AG04449 (cell line): ENCODE measurements around the gene GPR156.
"Not testable (repeated sequence)": the region's sequence is repeated elsewhere in the genome, so short reads cannot be mapped to it uniquely, and the experiment has no call there.

Experiments
- CTCF ChIA-PET: fragments of 350-600 bp; formaldehyde crosslinking; extraction: SDS; loops from one replicate; lab custom pipeline; 2021; ENCODE audit warnings: antibody characterized with exemption; lab: Yijun Ruan, JAX
- POLR2A ChIA-PET: fragments of 400-600, 350-600 bp; formaldehyde crosslinking; extraction: SDS; loops from one replicate; lab custom pipeline; 2020; ENCODE audit warnings: antibody characterized with exemption, inconsistent platforms; lab: Yijun Ruan, JAX
- DNase-seq: peaks from one replicate; pipeline ENCODE4 v3.0.0-alpha.2; 2010; ENCODE audit warnings: low read depth, low spot score
- H3K4me3 ChIP-seq: 2 replicates; pipeline ENCODE4 v1.5.1; 2011; ENCODE audit warnings: low read depth, mild to moderate bottlenecking, control low read depth, low read length
- TF ChIP-seq, protein P1 (sequence below): IDR thresholded peaks from one replicate; pipeline ENCODE4 v1.5.1; 2011; ENCODE audit warnings: mild to moderate bottlenecking, moderate library complexity, low read length, control low read depth, inconsistent platforms; ENCODE audit not compliant: insufficient read depth; ENCODE audit errors: missing control alignments

The GPR156 gene

DNA sequence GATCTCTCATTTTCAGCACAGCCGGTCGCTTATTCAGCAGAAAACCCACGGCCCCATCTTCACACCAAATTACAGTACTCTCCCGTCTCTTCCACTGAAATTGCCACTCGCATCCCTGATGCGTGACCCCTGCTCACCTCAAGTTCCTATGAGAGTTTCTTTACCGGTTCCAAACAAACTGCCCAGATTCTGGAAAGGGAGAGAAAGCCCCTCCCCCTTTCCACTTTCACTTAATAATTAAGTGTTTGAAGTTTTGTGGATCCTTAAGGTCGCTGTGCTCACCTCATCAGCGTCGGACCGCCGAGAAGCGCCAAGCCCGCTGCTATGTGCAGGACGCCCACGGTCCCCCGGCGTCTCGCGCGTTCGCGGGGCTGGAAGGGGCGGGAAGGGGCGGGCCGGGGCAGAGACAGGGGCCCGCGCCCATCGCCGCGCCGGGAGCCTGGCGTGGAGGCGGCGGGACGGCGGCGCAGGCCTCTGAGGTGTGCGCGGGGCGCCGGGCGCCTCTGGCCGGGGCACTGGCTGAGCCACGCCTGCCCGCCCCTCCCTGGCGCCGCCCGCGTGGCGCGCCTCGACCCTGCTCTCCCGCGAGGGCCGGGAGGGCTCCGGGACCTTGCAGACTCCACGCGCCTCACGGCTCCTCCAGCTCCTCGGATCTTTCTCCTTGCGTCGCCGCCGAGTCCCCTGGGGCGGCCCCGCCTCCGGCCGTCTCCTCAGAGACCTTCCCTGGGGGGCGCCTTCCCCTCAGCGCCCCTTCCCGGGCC, at the start of gene GPR156:
GPR156 (minus strand) TSS at position 476 of the 761 bp plus-strand sequence. CDS start 41,124 bp downstream, outside the sequence.
- no peak for DNase-seq
- ChIA-PET CTCF (interaction anchor here (0.6 to 2.3 kb wide), 2 partner anchors 15 to 276 kb away, joined by 3 to 6 read pairs; no protein-coding TSS in a partner anchor), POLR2A (no interaction called here)
- TF ChIP-seq, protein P1, sequence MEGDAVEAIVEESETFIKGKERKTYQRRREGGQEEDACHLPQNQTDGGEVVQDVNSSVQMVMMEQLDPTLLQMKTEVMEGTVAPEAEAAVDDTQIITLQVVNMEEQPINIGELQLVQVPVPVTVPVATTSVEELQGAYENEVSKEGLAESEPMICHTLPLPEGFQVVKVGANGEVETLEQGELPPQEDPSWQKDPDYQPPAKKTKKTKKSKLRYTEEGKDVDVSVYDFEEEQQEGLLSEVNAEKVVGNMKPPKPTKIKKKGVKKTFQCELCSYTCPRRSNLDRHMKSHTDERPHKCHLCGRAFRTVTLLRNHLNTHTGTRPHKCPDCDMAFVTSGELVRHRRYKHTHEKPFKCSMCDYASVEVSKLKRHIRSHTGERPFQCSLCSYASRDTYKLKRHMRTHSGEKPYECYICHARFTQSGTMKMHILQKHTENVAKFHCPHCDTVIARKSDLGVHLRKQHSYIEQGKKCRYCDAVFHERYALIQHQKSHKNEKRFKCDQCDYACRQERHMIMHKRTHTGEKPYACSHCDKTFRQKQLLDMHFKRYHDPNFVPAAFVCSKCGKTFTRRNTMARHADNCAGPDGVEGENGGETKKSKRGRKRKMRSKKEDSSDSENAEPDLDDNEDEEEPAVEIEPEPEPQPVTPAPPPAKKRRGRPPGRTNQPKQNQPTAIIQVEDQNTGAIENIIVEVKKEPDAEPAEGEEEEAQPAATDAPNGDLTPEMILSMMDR, result no peak
- peak within 1 kb of the TSS; percentile 62 for H3K4me3 ChIP-seq

DNA sequence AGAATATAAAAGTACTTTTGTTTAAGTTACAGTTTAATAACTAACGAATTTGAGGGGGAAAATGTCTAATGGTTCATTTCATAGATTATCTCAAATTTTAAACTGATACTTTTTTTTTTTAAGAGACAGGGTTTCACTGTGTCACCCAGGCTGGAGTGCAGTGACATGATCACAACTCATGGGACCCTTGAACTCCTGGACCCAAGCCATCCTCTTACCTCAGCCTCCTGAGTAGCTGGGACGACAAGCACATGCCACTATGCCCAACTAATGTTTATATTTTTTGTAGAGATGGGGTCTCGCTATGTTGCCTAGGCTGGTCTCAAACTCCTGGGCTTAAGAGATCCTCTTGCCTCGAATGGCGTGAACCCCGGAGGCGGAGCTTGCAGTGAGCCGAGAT, 47.6 kb upstream of the GPR156 start:
- TF ChIP-seq, protein P1, result no peak
- ChIA-PET CTCF (interaction anchor here (2.5 kb wide), 1 partner anchor 14 kb away, joined by 6 read pairs; no protein-coding TSS in a partner anchor), POLR2A (no interaction called here)
- DNase-seq, result no peak
- H3K4me3 ChIP-seq, result no peak overlapping the region

DNA sequence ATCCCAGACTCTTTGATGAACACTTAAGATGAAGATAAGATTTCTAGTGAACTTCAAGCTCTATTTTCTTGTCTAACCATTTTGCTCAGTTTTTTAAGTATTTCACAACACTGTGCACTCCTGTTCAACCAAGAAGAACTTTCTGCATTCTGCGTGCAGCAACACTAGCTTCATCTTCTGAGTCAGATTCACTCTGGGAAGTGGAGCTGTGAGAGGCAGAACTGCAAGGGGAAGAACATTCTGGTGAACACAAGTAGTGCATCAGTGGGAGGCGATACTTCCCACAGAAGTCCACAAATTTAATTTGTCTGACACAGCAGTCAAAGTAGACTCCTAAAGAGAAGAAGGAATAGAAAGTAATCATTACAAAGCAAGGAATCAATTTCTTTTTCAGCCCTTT, 46.1 kb upstream of the GPR156 start:
- TF ChIP-seq, protein P1, result no peak
- POLR2A ChIA-PET, result no interaction called here
- CTCF ChIA-PET, result interaction anchor here (2.5 kb wide), 1 partner anchor 12 kb away, joined by 6 read pairs; no protein-coding TSS in a partner anchor
- DNase-seq, result no peak
- H3K4me3 ChIP-seq, result no peak overlapping the region

DNA sequence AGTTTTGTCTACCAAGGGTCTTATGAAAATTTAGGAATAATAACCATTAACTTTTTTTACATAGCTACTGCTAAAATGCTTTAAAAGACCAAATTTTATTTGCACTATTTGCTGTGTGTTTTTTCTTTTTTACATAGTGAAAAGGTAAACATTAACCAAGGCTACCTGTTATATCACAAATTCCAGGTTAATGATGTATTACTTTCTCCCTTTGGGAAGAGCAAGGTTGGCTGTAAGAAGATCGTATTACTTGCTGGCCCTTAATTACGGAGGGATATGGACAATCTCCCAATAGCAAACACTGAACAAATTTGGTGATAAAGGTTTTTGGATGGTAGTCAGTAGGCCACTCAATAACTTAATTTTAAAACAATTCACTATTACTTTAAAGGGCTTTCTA, 41.8 kb upstream of the GPR156 start:
- ChIA-PET POLR2A (no interaction called here), CTCF (interaction anchor here (1.0 kb wide), 1 partner anchor 21 kb away, joined by 3 read pairs; no protein-coding TSS in a partner anchor)
- no peak for DNase-seq
- no peak overlapping the region for H3K4me3 ChIP-seq
- TF ChIP-seq, protein P1, result no peak

DNA sequence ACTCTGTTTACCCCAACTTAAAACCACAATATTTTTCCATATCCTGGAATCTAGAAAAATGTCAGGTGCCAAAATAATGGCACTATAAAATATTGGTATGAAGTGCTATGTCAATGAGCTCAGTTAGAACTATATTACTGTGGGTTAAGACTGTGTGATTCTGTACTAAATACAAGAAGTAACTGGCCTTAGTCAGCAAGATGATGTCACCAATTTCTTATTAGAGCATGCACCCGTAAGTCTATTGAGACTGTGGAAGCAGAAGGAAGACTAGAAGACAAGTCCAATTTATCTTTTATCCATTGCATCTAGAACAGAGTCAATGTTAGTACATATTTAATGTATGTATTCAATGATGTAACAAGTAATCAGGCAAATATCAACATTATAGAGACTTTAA, 39.2 kb upstream of the GPR156 start:
- ChIA-PET POLR2A (no interaction called here), CTCF (interaction anchor here (0.9 kb wide), 1 partner anchor 13 kb away, joined by 3 read pairs; no protein-coding TSS in a partner anchor)
- TF ChIP-seq, protein P1, result no peak
- no peak for DNase-seq
- no peak overlapping the region for H3K4me3 ChIP-seq

DNA sequence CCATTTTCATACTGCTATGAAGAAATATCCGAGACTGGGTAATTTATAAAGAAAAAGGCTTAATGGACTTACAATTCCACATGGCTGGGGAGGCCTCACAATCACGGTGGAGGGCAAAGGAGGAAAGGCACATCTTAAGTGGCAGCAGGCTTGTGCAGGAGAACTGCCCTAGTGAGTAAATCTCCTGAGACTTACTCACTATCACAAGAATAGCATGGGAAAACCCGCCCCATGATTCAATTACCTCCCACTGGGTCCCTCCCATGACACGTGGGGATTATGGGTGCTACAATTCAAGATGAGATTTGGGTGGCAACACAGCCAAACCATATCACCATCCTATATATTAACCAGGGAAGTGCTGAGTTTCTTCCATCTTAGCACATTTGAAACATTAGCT, 38.7 kb upstream of the GPR156 start:
- CTCF ChIA-PET, result interaction anchor here (0.9 kb wide), 1 partner anchor 13 kb away, joined by 3 read pairs; no protein-coding TSS in a partner anchor
- DNase-seq, POLR2A ChIA-PET: not testable (repeated sequence)

More for the DNA sequence above, 38.7 kb upstream of the GPR156 start:
- H3K4me3 ChIP-seq, result not testable (repeated sequence)
